ENCODE data around the gene ALPP.
"Not testable (repeated sequence)": the region's sequence is repeated elsewhere in the genome, so short reads cannot be mapped to it uniquely, and the experiment has no call there.

The ALPP gene

GRCh38 chr2:232400256-232401015 is 21.9 kb downstream of the ALPP start:
- no peak for DNase-seq
- H3K9me3 Mint-ChIP-seq: no peaks in the 10 kb centered on the region
- peaks cover 11% of the 10 kb centered on the region for H3K4me1 Mint-ChIP-seq
- TF ChIP-seq, protein P1, sequence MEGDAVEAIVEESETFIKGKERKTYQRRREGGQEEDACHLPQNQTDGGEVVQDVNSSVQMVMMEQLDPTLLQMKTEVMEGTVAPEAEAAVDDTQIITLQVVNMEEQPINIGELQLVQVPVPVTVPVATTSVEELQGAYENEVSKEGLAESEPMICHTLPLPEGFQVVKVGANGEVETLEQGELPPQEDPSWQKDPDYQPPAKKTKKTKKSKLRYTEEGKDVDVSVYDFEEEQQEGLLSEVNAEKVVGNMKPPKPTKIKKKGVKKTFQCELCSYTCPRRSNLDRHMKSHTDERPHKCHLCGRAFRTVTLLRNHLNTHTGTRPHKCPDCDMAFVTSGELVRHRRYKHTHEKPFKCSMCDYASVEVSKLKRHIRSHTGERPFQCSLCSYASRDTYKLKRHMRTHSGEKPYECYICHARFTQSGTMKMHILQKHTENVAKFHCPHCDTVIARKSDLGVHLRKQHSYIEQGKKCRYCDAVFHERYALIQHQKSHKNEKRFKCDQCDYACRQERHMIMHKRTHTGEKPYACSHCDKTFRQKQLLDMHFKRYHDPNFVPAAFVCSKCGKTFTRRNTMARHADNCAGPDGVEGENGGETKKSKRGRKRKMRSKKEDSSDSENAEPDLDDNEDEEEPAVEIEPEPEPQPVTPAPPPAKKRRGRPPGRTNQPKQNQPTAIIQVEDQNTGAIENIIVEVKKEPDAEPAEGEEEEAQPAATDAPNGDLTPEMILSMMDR (IDR thresholded peaks at IDR 0.05): no peak
- H3K36me3 Mint-ChIP-seq (ENCODE audit: low read depth): no peaks in the 10 kb centered on the region
- H3K27ac Mint-ChIP-seq: no peak overlapping the region
- H3K27me3 Mint-ChIP-seq (ENCODE audit: low read depth, poor library complexity): peaks cover 51% of the 10 kb centered on the region
- H3K4me3 Mint-ChIP-seq: no peak overlapping the region

DNA sequence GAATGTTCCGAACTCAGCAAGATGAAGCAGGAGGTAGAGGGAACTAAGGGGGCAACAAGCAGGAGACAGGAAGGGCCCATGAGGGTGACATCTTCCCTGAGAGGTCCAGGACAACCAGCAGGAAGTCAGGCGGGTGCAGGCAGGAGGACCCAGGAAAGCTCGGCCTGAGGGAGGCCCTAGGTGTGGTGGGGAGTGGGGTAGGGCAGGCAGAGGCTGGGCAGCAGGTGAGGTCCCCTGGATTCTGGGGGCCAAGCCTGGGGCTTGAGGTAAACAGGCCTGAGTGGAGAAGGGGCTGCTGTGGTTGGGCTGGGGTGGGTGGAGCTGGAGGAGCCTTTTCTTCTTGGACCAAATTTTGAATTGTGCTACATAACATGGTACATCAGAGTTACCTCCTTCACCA is 24.0 kb downstream of the ALPP start:
- Mint-ChIP-seq H3K9me3 (no peaks in the 10 kb centered on the region), H3K4me1 (peaks cover 5% of the 10 kb centered on the region), H3K27ac (no peak overlapping the region), H3K4me3 (no peak overlapping the region), H3K36me3 (ENCODE audit: low read depth) (no peaks in the 10 kb centered on the region), H3K27me3 (ENCODE audit: low read depth, poor library complexity) (peaks cover 44% of the 10 kb centered on the region)
- no peak for DNase-seq
- TF ChIP-seq, protein P1 (IDR thresholded peaks at IDR 0.05): no peak

GRCh38 chr2:232405943-232406510 is 27.5 kb downstream of the ALPP start:
- H3K27me3 Mint-ChIP-seq (ENCODE audit: low read depth, poor library complexity): peaks cover 31% of the 10 kb centered on the region
- H3K4me3 Mint-ChIP-seq: no peak overlapping the region
- H3K9me3 Mint-ChIP-seq: no peaks in the 10 kb centered on the region
- no peaks in the 10 kb centered on the region for H3K36me3 Mint-ChIP-seq (ENCODE audit: low read depth)
- no peak for DNase-seq
- H3K27ac Mint-ChIP-seq: no peak overlapping the region
- TF ChIP-seq, protein P1 (IDR thresholded peaks at IDR 0.05): no peak
- peaks cover 5% of the 10 kb centered on the region for H3K4me1 Mint-ChIP-seq

DNA sequence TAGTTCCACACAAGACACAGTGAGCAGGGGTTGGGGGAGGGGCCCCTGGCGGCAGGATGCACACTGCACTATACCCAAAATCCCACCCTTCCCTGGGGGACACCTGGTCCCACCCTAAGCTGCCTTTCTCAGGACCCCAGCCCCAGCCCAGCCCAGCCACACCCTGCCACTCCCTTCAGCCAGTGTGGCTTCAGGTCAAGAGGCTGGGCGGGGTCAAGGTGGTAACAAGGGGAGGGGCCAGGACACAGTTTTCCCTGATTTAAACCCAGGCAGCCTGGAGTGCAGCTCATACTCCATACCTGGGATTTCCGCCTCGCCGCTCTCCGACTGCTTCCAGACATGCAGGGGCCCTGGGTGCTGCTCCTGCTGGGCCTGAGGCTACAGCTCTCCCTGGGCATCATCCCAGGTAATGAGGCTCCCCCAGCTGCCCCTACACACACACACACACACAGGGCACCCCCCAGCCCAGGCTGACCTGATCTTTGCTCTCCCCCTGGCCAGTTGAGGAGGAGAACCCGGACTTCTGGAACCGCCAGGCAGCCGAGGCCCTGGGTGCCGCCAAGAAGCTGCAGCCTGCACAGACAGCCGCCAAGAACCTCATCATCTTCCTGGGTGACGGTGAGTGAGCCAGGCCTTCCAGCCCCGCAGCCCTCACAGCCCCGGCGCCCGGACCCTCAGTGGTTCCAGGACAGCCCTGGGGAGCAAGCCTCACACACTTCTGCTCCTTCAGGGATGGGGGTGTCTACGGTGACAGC is 28.2 kb downstream of the ALPP start, which contains the start of gene ALPG:
Gene ALPG (plus strand): TSS at position 289 of the 755 bp plus-strand sequence. CDS start 51 bp downstream, at position 340.
- peaks cover 38% of the 10 kb centered on the region for H3K27me3 Mint-ChIP-seq (ENCODE audit: low read depth, poor library complexity)
- H3K9me3 Mint-ChIP-seq: no peaks in the 10 kb centered on the region
- peaks cover 5% of the 10 kb centered on the region for H3K4me1 Mint-ChIP-seq
- TF ChIP-seq, protein P1 (IDR thresholded peaks at IDR 0.05): no peak
- H3K36me3 Mint-ChIP-seq (ENCODE audit: low read depth): no peaks in the 10 kb centered on the region
- no peak within 1 kb of the TSS for H3K4me3 Mint-ChIP-seq
- H3K27ac Mint-ChIP-seq: no peak within 1 kb of the TSS
- no peak for DNase-seq

DNA sequence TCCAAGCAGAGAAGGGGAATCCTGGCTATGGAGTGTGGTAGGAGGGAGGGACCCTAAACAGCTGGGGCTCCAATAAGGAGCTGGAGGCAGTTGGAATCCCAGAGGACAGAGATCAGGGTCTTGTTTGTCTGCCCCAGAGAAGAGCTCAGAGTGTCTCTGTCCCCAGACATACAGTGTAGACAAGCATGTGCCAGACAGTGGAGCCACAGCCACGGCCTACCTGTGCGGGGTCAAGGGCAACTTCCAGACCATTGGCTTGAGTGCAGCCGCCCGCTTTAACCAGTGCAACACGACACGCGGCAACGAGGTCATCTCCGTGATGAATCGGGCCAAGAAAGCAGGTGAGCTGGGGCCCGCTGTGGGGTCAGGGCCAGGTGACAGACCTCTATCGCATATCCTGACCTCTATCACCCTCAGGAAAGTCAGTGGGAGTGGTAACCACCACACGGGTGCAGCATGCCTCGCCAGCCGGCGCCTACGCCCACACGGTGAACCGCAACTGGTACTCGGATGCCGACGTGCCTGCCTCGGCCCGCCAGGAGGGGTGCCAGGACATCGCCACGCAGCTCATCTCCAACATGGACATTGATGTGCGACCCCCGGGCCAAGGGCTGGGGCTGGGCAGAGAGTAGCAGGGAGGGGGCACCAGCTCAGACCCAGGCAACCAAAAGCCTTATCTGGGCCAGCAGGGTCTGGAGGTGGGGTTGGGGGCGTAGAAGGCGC is 29.0 kb downstream of the ALPP start:
- not testable (repeated sequence) for DNase-seq; H3K36me3 Mint-ChIP-seq (ENCODE audit: low read depth); H3K4me3 Mint-ChIP-seq; H3K27ac Mint-ChIP-seq; H3K4me1 Mint-ChIP-seq; H3K9me3 Mint-ChIP-seq
- peaks cover 42% of the 10 kb centered on the region for H3K27me3 Mint-ChIP-seq (ENCODE audit: low read depth, poor library complexity)

DNA sequence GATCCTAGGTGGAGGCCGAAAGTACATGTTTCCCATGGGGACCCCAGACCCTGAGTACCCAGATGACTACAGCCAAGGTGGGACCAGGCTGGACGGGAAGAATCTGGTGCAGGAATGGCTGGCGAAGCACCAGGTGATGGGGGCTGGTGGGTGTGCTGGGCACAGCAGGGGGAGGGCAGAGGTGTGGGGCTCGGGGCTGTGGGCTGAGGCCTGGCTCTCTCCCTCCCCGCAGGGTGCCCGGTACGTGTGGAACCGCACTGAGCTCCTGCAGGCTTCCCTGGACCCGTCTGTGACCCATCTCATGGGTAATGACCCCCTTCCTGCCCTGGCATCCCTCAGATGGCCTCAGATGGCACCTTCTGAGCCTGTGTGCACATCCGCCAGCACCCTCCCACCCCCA is 29.7 kb downstream of the ALPP start:
- not testable (repeated sequence) for H3K4me1 Mint-ChIP-seq; H3K36me3 Mint-ChIP-seq (ENCODE audit: low read depth); H3K27ac Mint-ChIP-seq; H3K9me3 Mint-ChIP-seq; H3K4me3 Mint-ChIP-seq; DNase-seq
- H3K27me3 Mint-ChIP-seq (ENCODE audit: low read depth, poor library complexity): peaks cover 44% of the 10 kb centered on the region

DNA sequence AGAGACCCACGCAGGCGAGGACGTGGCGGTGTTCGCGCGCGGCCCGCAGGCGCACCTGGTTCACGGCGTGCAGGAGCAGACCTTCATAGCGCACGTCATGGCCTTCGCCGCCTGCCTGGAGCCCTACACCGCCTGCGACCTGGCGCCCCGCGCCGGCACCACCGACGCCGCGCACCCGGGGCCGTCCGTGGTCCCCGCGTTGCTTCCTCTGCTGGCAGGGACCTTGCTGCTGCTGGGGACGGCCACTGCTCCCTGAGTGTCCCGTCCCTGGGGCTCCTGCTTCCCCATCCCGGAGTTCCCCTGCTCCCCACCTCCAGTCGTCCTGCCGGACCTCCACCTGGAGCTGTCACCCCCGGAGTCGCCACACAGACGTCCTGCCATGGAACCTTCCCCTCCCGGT is 31.1 kb downstream of the ALPP start:
- not testable (repeated sequence) for H3K27ac Mint-ChIP-seq; H3K4me3 Mint-ChIP-seq; H3K4me1 Mint-ChIP-seq; H3K36me3 Mint-ChIP-seq (ENCODE audit: low read depth); DNase-seq; H3K9me3 Mint-ChIP-seq
- H3K27me3 Mint-ChIP-seq (ENCODE audit: low read depth, poor library complexity): peaks cover 52% of the 10 kb centered on the region

Measured in nephron progenitor cell (in vitro differentiated cells).